Measurements from ENCODE around the gene ZIM2.

Gene ZIM2

GRCh38 chr19:56823417-56823816 lies 17.1 kb downstream of the ZIM2 start:
- Histone ChIP-seq H3K4me3 (ENCODE audit: low read length) (no peak overlapping the region), H4K20me1 (ENCODE audit: insufficient read depth, low read length) (no peaks in the 10 kb centered on the region), H3K27me3 (ENCODE audit: low read depth, low read length) (no peaks in the 10 kb centered on the region), H2AFZ (ENCODE audit: low read depth, low read length) (no peak overlapping the region), H3K4me2 (ENCODE audit: low read length) (no peak overlapping the region), H3K9ac (ENCODE audit: low read length) (no peak overlapping the region), H3K9me3 (ENCODE audit: insufficient read depth, low read length) (peaks cover 10% of the 10 kb centered on the region), H3K36me3 (replicated peaks; ENCODE audit: low read depth, low read length) (no peaks in the 10 kb centered on the region), H3K27ac (ENCODE audit: low read length) (no peak overlapping the region), H3K4me1 (ENCODE audit: low read length) (no peaks in the 10 kb centered on the region), H3K79me2 (ENCODE audit: low read length) (no peaks in the 10 kb centered on the region)
- TF ChIP-seq, protein P1, sequence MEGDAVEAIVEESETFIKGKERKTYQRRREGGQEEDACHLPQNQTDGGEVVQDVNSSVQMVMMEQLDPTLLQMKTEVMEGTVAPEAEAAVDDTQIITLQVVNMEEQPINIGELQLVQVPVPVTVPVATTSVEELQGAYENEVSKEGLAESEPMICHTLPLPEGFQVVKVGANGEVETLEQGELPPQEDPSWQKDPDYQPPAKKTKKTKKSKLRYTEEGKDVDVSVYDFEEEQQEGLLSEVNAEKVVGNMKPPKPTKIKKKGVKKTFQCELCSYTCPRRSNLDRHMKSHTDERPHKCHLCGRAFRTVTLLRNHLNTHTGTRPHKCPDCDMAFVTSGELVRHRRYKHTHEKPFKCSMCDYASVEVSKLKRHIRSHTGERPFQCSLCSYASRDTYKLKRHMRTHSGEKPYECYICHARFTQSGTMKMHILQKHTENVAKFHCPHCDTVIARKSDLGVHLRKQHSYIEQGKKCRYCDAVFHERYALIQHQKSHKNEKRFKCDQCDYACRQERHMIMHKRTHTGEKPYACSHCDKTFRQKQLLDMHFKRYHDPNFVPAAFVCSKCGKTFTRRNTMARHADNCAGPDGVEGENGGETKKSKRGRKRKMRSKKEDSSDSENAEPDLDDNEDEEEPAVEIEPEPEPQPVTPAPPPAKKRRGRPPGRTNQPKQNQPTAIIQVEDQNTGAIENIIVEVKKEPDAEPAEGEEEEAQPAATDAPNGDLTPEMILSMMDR (IDR thresholded peaks at IDR 0.05; ENCODE audit: low read depth, low read length): no peak
- TF ChIP-seq EZH2phosphoT487 (IDR thresholded peaks at IDR 0.05; ENCODE audit: low read depth): no peak

- Histone ChIP-seq H3K27me3 (ENCODE audit: low read depth, low read length) (no peaks in the 10 kb centered on the region), H3K4me2 (ENCODE audit: low read length) (no peak overlapping the region), H3K36me3 (replicated peaks; ENCODE audit: low read depth, low read length) (no peaks in the 10 kb centered on the region), H3K9ac (ENCODE audit: low read length) (no peak overlapping the region), H3K4me3 (ENCODE audit: low read length) (no peak overlapping the region), H4K20me1 (ENCODE audit: insufficient read depth, low read length) (no peaks in the 10 kb centered on the region), H3K4me1 (ENCODE audit: low read length) (no peaks in the 10 kb centered on the region), H3K79me2 (ENCODE audit: low read length) (no peaks in the 10 kb centered on the region), H3K9me3 (ENCODE audit: insufficient read depth, low read length) (peaks cover 8% of the 10 kb centered on the region), H2AFZ (ENCODE audit: low read depth, low read length) (no peak overlapping the region), H3K27ac (ENCODE audit: low read length) (no peak overlapping the region)
- no peak for TF ChIP-seq EZH2phosphoT487 (IDR thresholded peaks at IDR 0.05; ENCODE audit: low read depth)
- TF ChIP-seq, protein P1 (IDR thresholded peaks at IDR 0.05; ENCODE audit: low read depth, low read length): no peak
Observed at GRCh38 chr19:56822755-56823154, 17.8 kb downstream of the ZIM2 start.

- Histone ChIP-seq H3K79me2 (ENCODE audit: low read length) (no peaks in the 10 kb centered on the region), H3K27ac (ENCODE audit: low read length) (no peak overlapping the region), H2AFZ (ENCODE audit: low read depth, low read length) (no peak overlapping the region), H3K4me1 (ENCODE audit: low read length) (no peaks in the 10 kb centered on the region), H3K27me3 (ENCODE audit: low read depth, low read length) (no peaks in the 10 kb centered on the region), H3K4me3 (ENCODE audit: low read length) (no peak overlapping the region), H3K9me3 (ENCODE audit: insufficient read depth, low read length) (peaks cover 10% of the 10 kb centered on the region), H3K4me2 (ENCODE audit: low read length) (no peak overlapping the region), H3K9ac (ENCODE audit: low read length) (no peak overlapping the region), H4K20me1 (ENCODE audit: insufficient read depth, low read length) (no peaks in the 10 kb centered on the region), H3K36me3 (replicated peaks; ENCODE audit: low read depth, low read length) (no peaks in the 10 kb centered on the region)
- no peak for TF ChIP-seq EZH2phosphoT487 (IDR thresholded peaks at IDR 0.05; ENCODE audit: low read depth)
- TF ChIP-seq, protein P1 (IDR thresholded peaks at IDR 0.05; ENCODE audit: low read depth, low read length): no peak
Observed at GRCh38 chr19:56821675-56822074, 18.9 kb downstream of the ZIM2 start.

- no peaks in the 10 kb centered on the region for H3K36me3 ChIP-seq (replicated peaks; ENCODE audit: low read depth, low read length)
- H3K4me1 ChIP-seq (ENCODE audit: low read length): no peaks in the 10 kb centered on the region
- no peak overlapping the region for H3K4me2 ChIP-seq (ENCODE audit: low read length)
- H3K79me2 ChIP-seq (ENCODE audit: low read length): no peaks in the 10 kb centered on the region
- peaks cover 13% of the 10 kb centered on the region for H3K9me3 ChIP-seq (ENCODE audit: insufficient read depth, low read length)
- no peaks in the 10 kb centered on the region for H4K20me1 ChIP-seq (ENCODE audit: insufficient read depth, low read length)
- H3K27ac ChIP-seq (ENCODE audit: low read length): no peak overlapping the region
- H3K9ac ChIP-seq (ENCODE audit: low read length): no peak overlapping the region
- no peak for TF ChIP-seq EZH2phosphoT487 (IDR thresholded peaks at IDR 0.05; ENCODE audit: low read depth)
- TF ChIP-seq, protein P1 (IDR thresholded peaks at IDR 0.05; ENCODE audit: low read depth, low read length): no peak
- H2AFZ ChIP-seq (ENCODE audit: low read depth, low read length): no peak overlapping the region
- H3K27me3 ChIP-seq (ENCODE audit: low read depth, low read length): no peaks in the 10 kb centered on the region
- H3K4me3 ChIP-seq (ENCODE audit: low read length): no peak overlapping the region
Observed at GRCh38 chr19:56821209-56821608, 19.3 kb downstream of the ZIM2 start.
